Smooth muscle cell (in vitro differentiated cells): Measurements from ENCODE around the gene SIGLEC7. TPM values are rescaled to one million over a fixed set of nuclear protein-coding genes. Genes with fewer than 3 reads are reported as not detected.

ENCODE experiments used
- DNase-seq: peaks from one replicate; lab custom pipeline; 2025; ENCODE audit not compliant: unreplicated experiment; lab: John Stamatoyannopoulos, UW
- H2AFZ ChIP-seq: fragments of 200-600 bp; sonication (generic); 2 replicates; pipeline ENCODE4 v1.6.0; 2016; ENCODE audit warnings: antibody characterized with exemption, low read depth, mild to moderate bottlenecking
- H3F3A ChIP-seq: fragments of 200-600 bp; sonication (generic); 2 replicates; pipeline ENCODE4 v1.6.0; 2017; ENCODE audit warnings: antibody characterized with exemption, low read depth
- H3K27ac ChIP-seq: fragments of 200-600 bp; sonication (generic); 2 replicates; pipeline ENCODE4 v1.5.1; 2016; ENCODE audit warnings: low read depth, mild to moderate bottlenecking
- H3K27me3 ChIP-seq: fragments of 200-600 bp; sonication (generic); 2 replicates; pipeline ENCODE4 v1.6.1; 2016; ENCODE audit warnings: low read depth, mild to moderate bottlenecking
- H3K36me3 ChIP-seq: fragments of 200-600 bp; sonication (generic); 2 replicates; pipeline ENCODE4 v1.5.1; 2016; ENCODE audit warnings: low read depth
- H3K4me1 ChIP-seq: fragments of 200-600 bp; sonication (generic); 2 replicates; pipeline ENCODE4 v1.5.1; 2016; ENCODE audit warnings: low read depth
- H3K4me2 ChIP-seq: fragments of 200-600 bp; sonication (generic); 2 replicates; pipeline ENCODE4 v1.6.0; 2016; ENCODE audit warnings: mild to moderate bottlenecking
- H3K4me3 ChIP-seq: fragments of 200-600 bp; sonication (generic); 2 replicates; pipeline ENCODE4 v1.5.1; 2016; ENCODE audit warnings: mild to moderate bottlenecking
- H3K79me2 ChIP-seq: fragments of 200-600 bp; sonication (generic); 2 replicates; pipeline ENCODE4 v1.6.0; 2016; ENCODE audit warnings: low read depth, mild to moderate bottlenecking
- H3K9ac ChIP-seq: fragments of 200-600 bp; sonication (generic); 2 replicates; pipeline ENCODE4 v1.6.0; 2016; ENCODE audit warnings: low read depth
- H3K9me3 ChIP-seq: fragments of 200-600 bp; sonication (generic); replicated peaks from 2 replicates; pipeline ENCODE4 v1.5.1; 2016; ENCODE audit warnings: low read depth
- H4K20me1 ChIP-seq: fragments of 200-600 bp; sonication (generic); 2 replicates; pipeline ENCODE4 v1.6.0; 2016; ENCODE audit warnings: low read depth
- CTCF ChIP-seq: fragments of 200-600 bp; sonication (generic); IDR thresholded peaks from 2 replicates; pipeline ENCODE4 v1.5.1; 2017; ENCODE audit warnings: borderline replicate concordance, mild to moderate bottlenecking, antibody characterized with exemption; ENCODE audit not compliant: insufficient read depth, poor library complexity, severe bottlenecking
- WGBS: methylation state at CpG from one replicate; pipeline ENCODE4 v1.1.7; 2016; ENCODE audit warnings: low lambda C conversion rate; 5-methylcytosine and 5-hydroxymethylcytosine counted together
- polyA plus RNA-seq: library from polyadenylated mRNA; unstranded; fragments of >200 nt; fragmentation: Nextera tagmentation; extraction: Ambion mirVana; gene quantifications from 2 replicates; pipeline ENCODE4 v1.2.1, GENCODE V29; 2016
- total RNA-seq: library from RNA; depleted of rRNA; stranded (reverse); fragments of >200 nt; gene quantifications from 2 replicates; pipeline ENCODE4 v1.2.3, GENCODE V29; 2014

Gene SIGLEC7
- total and polyA plus RNA-seq, 2 experiments from 2014 or later: not detected

GRCh38 chr19:51125421-51126075 is 16.6 kb upstream of the SIGLEC7 start:
- no peak overlapping the region for H3K4me3 ChIP-seq
- H2AFZ ChIP-seq: no peak overlapping the region
- no peaks in the 10 kb centered on the region for H3K36me3 ChIP-seq
- no peak overlapping the region for H3K27ac ChIP-seq
- no peaks in the 10 kb centered on the region for H3K9me3 ChIP-seq
- 94% methylated on average over 16 of the region's 16 CpGs for WGBS
- no peaks in the 10 kb centered on the region for H3F3A ChIP-seq
- TF ChIP-seq CTCF: no peak
- no peak overlapping the region for H3K9ac ChIP-seq
- H3K4me2 ChIP-seq: no peak overlapping the region
- no peaks in the 10 kb centered on the region for H3K79me2 ChIP-seq
- no peaks in the 10 kb centered on the region for H3K27me3 ChIP-seq
- no peaks in the 10 kb centered on the region for H4K20me1 ChIP-seq
- DNase-seq: no peak
- H3K4me1 ChIP-seq: no peaks in the 10 kb centered on the region

GRCh38 chr19:51127032-51127431 is 15.1 kb upstream of the SIGLEC7 start:
- Histone ChIP-seq H3K9me3 (no peaks in the 10 kb centered on the region), H3K4me2 (no peak overlapping the region), H4K20me1 (no peaks in the 10 kb centered on the region), H3K4me3 (no peak overlapping the region), H3K9ac (no peak overlapping the region), H2AFZ (no peak overlapping the region), H3K36me3 (no peaks in the 10 kb centered on the region), H3K4me1 (no peaks in the 10 kb centered on the region), H3K27ac (no peak overlapping the region), H3K79me2 (no peaks in the 10 kb centered on the region), H3K27me3 (no peaks in the 10 kb centered on the region), H3F3A (no peaks in the 10 kb centered on the region)
- no peak for TF ChIP-seq CTCF
- WGBS: 77% methylated on average over 6 of the region's 6 CpGs
- DNase-seq: no peak

- H3K79me2 ChIP-seq: no peaks in the 10 kb centered on the region
- H3K4me3 ChIP-seq: no peak overlapping the region
- H3K27me3 ChIP-seq: no peaks in the 10 kb centered on the region
- no peaks in the 10 kb centered on the region for H3F3A ChIP-seq
- 45% methylated on average over 4 of the region's 4 CpGs for WGBS
- no peaks in the 10 kb centered on the region for H3K9me3 ChIP-seq
- H2AFZ ChIP-seq: no peak overlapping the region
- DNase-seq: no peak
- H3K9ac ChIP-seq: no peak overlapping the region
- H3K27ac ChIP-seq: no peak overlapping the region
- no peaks in the 10 kb centered on the region for H4K20me1 ChIP-seq
- no peaks in the 10 kb centered on the region for H3K36me3 ChIP-seq
- peak overlapping the region; percentile 64 for H3K4me2 ChIP-seq
- no peak for TF ChIP-seq CTCF
- H3K4me1 ChIP-seq: no peaks in the 10 kb centered on the region
Observed at GRCh38 chr19:51127755-51128154, 14.3 kb upstream of the SIGLEC7 start.

- no peak for DNase-seq
- Histone ChIP-seq H2AFZ (no peak overlapping the region), H3K9ac (no peak overlapping the region), H3F3A (no peaks in the 10 kb centered on the region), H4K20me1 (no peaks in the 10 kb centered on the region), H3K4me2 (peak overlapping the region; percentile 64), H3K4me3 (no peak overlapping the region), H3K4me1 (no peaks in the 10 kb centered on the region), H3K27ac (no peak overlapping the region), H3K27me3 (no peaks in the 10 kb centered on the region), H3K9me3 (no peaks in the 10 kb centered on the region), H3K79me2 (no peaks in the 10 kb centered on the region), H3K36me3 (no peaks in the 10 kb centered on the region)
- no peak for TF ChIP-seq CTCF
- 96% methylated on average over 7 of the region's 7 CpGs for WGBS
Observed at GRCh38 chr19:51128227-51128626, 13.9 kb upstream of the SIGLEC7 start.
